Adrenal gland (tissue), 12 donors: Measurements from ENCODE around the gene UHRF2. TPM values are rescaled to one million over a fixed set of nuclear protein-coding genes. Genes with fewer than 3 reads are reported as not detected.
"Not testable (repeated sequence)": the region's sequence is repeated elsewhere in the genome, so short reads cannot be mapped to it uniquely, and the experiment has no call there.

Experiments
- DNase-seq, 7 donors: peaks; one replicate each; pipeline ENCODE4 v3.0.0-alpha.2; 2019 to 2020
- H3K27ac ChIP-seq, 5 donors: fragments of 200-600 bp; sonication (generic) in 4 of 5; 1 replicate in 3 of 5; 2 replicates in 2 of 5; pipeline versions ENCODE4 v1.5.1 to v1.8.0; 2016 to 2020; ENCODE audit warnings: mild to moderate bottlenecking in 1 of 5
- H3K27me3 ChIP-seq: fragments of 200-600 bp; 2 replicates; pipeline ENCODE4 v1.8.0; 2021
- H3K36me3 ChIP-seq, 2 donors: fragments of 200-600 bp; replicated peaks in 1 of 2; 1 replicate in 1 of 2; 2 replicates in 1 of 2; pipeline versions ENCODE4 v1.5.1 to v1.8.0; 2018 to 2022
- H3K4me1 ChIP-seq, 2 donors: fragments of 200-600 bp; replicated peaks in 1 of 2; 1 replicate in 1 of 2; 2 replicates in 1 of 2; pipeline versions ENCODE4 v1.5.1 to v1.8.0; 2018 to 2021
- H3K4me3 ChIP-seq, 4 donors: fragments of 200-600 bp; sonication (generic) in 3 of 4; one replicate each; pipeline ENCODE4 v1.5.1; 2016 to 2018
- H3K9me3 ChIP-seq, 3 donors: fragments of 200-600 bp; sonication (generic) in 1 of 3; replicated peaks in 1 of 3; 1 replicate in 2 of 3; 2 replicates in 1 of 3; pipeline versions ENCODE4 v1.5.1 to v1.8.0; 2016 to 2021
- CTCF ChIP-seq, 6 experiments: fragments of 450-650 bp in 4 of 6; fragments of 200-600 bp in 2 of 6; sonication (generic) in 1 of 6; IDR thresholded peaks; 1 replicate in 5 of 6; 2 replicates in 1 of 6; pipeline versions ENCODE4 v1.5.1 to v1.8.0; 2016 to 2021; ENCODE audit warnings: antibody characterized with exemption in 6 of 6, mild to moderate bottlenecking in 2 of 6, moderate library complexity in 1 of 6
- POLR2A ChIP-seq, 2 donors: fragments of 450-650 bp; IDR thresholded peaks; one replicate each; pipeline ENCODE4 v1.6.1; 2017; ENCODE audit warnings: antibody characterized with exemption in 2 of 2, mild to moderate bottlenecking in 2 of 2, moderate library complexity in 1 of 2
- WGBS, 4 donors: extraction: QIAGEN DNeasy Blood & Tissue Kit in 2 of 4; methylation state at CpG; one replicate each; pipeline versions ENCODE4 v1.1.5 to v1.1.7; 2013 to 2017; 5-methylcytosine and 5-hydroxymethylcytosine counted together
- intact Hi-C, 2 donors: fragments of 100-400 bp; cut with DNase I; formaldehyde crosslinking; loops; one replicate each; pipeline versions ENCODE4 v1.14.1 to v1.15.0; 2022 to 2023
- polyA plus RNA-seq, 3 donors: library from polyadenylated mRNA; stranded (reverse); fragments of 200-250 nt in 2 of 3; fragments of 350-450 nt in 1 of 3; fragmentation: Illumina TruSeq in 1 of 3; extraction: RNeasy Lipid Tissue Mini Kit (QIAGEN cat#74804) in 1 of 3; gene quantifications; one replicate each; pipeline ENCODE4 v1.2.3, GENCODE V29; 2013 to 2014
- total RNA-seq, 9 donors: library from RNA; depleted of rRNA in 4 of 9; stranded (reverse); fragments of >200 nt in 4 of 9; fragments of 120-200 nt in 1 of 9; fragmentation: NEBNext Ultra II Directional in 1 of 9; extraction: Animal tissue kit (Norgen Biotek cat#: 25700) in 1 of 9; gene quantifications; one replicate each; pipeline versions ENCODE4 v1.1.0 to v1.2.4, GENCODE V29; 2013 to 2023
- donor health status: healthy with polysubstance abuse.
- donor health status: Bipolar disorder and iron deficiency.
- donor health status: DM: yes; HTN: yes; CAD: no.
- donor health status: DM: no; HTN: no; CAD: no.
- donor health status: DM: no; HTN: no; CAD: no.
- donor health status: DM: yes; HTN: yes; CAD: no.

UHRF2 gene
- total and polyA plus RNA-seq, 12 donors = 16.1 to 49.8 (median 26.4) TPM

- no peaks in the 10 kb centered on the region for H3K36me3 ChIP-seq
- H3K27ac ChIP-seq = no peak overlapping the region
- H3K9me3 ChIP-seq = no peaks in the 10 kb centered on the region
- no peak for TF ChIP-seq CTCF (IDR thresholded peaks at IDR 0.05)
- no peak for TF ChIP-seq POLR2A (IDR thresholded peaks at IDR 0.05)
- WGBS, 4 donors = 58 to 83% (median 67%) methylated on average over 3 of the region's 3 CpGs
- no peak for DNase-seq
- no peaks in the 10 kb centered on the region for H3K27me3 ChIP-seq
- no peaks in the 10 kb centered on the region for H3K4me1 ChIP-seq
- intact Hi-C loops = no loop called here
- no peak overlapping the region for H3K4me3 ChIP-seq
These were observed 125.7 kb downstream of the UHRF2 start for GRCh38 chr9:6538666-6539071.

- H3K4me3 ChIP-seq, DNase-seq, H3K27me3 ChIP-seq, H3K36me3 ChIP-seq, H3K9me3 ChIP-seq, intact Hi-C loops, H3K27ac ChIP-seq, H3K4me1 ChIP-seq: not testable (repeated sequence)
- 56 to 78% (median 69%) methylated on average over 5 of the region's 5 CpGs for WGBS, 4 donors
These were observed 129.6 kb downstream of the UHRF2 start for GRCh38 chr9:6542617-6543016.

GRCh38 chr9:6543204-6543603 lies 130.2 kb downstream of the UHRF2 start:
- 60 to 74% (median 69%) methylated on average over 6 of the region's 6 CpGs for WGBS, 4 donors
- no peak overlapping the region for H3K27ac ChIP-seq
- no peak for DNase-seq
- H3K4me3 ChIP-seq = no peak overlapping the region
- no peaks in the 10 kb centered on the region for H3K4me1 ChIP-seq
- H3K36me3 ChIP-seq = no peaks in the 10 kb centered on the region
- no peaks in the 10 kb centered on the region for H3K9me3 ChIP-seq
- intact Hi-C loops = no loop called here
- no peaks in the 10 kb centered on the region for H3K27me3 ChIP-seq
- no peak for TF ChIP-seq POLR2A (IDR thresholded peaks at IDR 0.05)
- TF ChIP-seq CTCF (IDR thresholded peaks at IDR 0.05) = no peak

GRCh38 chr9:6545017-6545691 lies 132.2 kb downstream of the UHRF2 start:
- no peak for TF ChIP-seq CTCF (IDR thresholded peaks at IDR 0.05)
- TF ChIP-seq POLR2A (IDR thresholded peaks at IDR 0.05) = no peak
- Histone ChIP-seq H3K27me3 (no peaks in the 10 kb centered on the region), H3K27ac (no peak overlapping the region), H3K36me3 (no peaks in the 10 kb centered on the region), H3K9me3 (no peaks in the 10 kb centered on the region), H3K4me1 (no peaks in the 10 kb centered on the region), H3K4me3 (no peak overlapping the region)
- 88 to 92% (median 91%) methylated on average over 8 of the region's 8 CpGs for WGBS, 4 donors
- DNase-seq = no peak
- intact Hi-C loops = no loop called here
